ENCODE results near the gene PSMD4.
A peak's percentile ranks its signal among the peaks of the same experiment; 100 is the strongest.

Gene PSMD4

DNA sequence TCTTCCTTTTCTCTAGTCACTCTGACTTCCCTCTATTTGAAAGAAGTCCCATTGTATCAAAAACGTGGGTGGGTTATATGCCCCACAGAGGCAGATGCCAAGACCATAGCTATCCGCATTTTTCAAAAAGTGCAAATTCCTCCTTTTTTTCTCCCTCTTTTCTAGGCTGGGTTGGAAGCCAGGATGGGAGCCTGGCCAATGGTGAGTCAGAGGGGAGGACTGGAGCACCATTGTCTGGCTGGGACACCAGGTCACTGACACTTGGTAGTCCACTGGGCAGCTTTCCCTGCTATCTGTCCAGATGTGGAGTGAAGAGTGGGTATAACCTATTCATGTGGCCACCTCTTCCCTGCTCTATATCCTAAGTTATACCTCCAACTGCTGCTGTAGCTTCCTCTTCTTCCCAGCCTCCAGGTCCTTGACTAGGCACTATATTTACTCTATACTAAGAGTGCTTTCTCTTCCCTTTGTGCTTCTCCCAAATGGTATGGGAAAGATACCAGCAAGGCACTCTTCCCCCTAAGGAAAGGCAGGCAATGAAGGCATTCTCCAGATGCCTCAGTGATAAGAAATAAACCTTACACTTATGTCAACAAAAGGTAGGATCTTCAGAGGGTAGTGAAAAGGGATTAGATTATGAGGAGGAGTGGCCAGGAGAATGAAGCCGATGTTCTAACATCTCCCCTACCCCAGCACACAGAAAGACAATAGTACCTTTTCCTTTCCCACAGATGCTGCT is 59.8 kb downstream of the PSMD4 start:
- no peak for TF ChIP-seq CTCF (IDR thresholded peaks at IDR 0.05)
- peak; percentile 85 for DNase-seq (ENCODE audit: low spot score)
- H3K27ac ChIP-seq, result peak overlapping the region; percentile 8 to 88
- peak overlapping the region; percentile 10 for H3K4me3 ChIP-seq

DNA sequence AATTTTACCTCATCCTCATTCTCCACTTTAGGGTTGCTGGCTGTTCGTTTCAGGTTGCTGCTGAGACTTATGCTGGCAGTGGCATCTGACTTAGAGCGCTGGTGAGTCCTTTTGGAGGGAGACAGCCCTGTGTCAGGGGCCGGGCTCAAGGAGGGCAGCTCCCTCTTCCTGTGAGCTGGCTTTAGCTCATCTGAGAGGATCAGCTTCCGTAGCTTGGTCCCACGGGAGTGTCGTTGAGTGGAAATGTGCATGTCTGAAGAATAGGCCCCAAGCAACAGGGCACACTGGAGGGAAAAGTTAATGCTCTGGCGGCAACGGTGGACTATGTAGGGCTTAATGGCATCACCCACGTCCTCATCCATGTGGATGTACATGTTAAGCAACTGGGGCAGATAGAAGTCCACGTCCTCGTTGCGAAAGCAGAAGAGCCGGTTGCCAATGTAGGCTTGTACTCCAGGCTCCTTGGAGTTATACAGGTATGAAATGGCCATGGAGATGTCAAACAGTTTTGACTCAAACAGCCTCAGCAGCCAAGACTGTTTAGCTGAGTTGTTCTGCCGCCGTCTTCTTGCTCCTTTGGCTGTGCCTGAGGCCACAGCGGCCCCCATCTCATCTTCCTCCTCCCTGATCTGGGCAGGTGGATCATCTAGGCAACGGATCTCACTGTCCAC is 61.2 kb downstream of the PSMD4 start:
- no peak for DNase-seq (ENCODE audit: low spot score)
- TF ChIP-seq CTCF (IDR thresholded peaks at IDR 0.05), result no peak
- no peak overlapping the region for H3K27ac ChIP-seq
- no peak overlapping the region for H3K4me3 ChIP-seq

Data from coronary artery (tissue), 2 donors.